ENCODE results near the gene TSPO.
A peak's percentile ranks its signal among the peaks of the same experiment; 100 is the strongest.

The TSPO gene

DNA sequence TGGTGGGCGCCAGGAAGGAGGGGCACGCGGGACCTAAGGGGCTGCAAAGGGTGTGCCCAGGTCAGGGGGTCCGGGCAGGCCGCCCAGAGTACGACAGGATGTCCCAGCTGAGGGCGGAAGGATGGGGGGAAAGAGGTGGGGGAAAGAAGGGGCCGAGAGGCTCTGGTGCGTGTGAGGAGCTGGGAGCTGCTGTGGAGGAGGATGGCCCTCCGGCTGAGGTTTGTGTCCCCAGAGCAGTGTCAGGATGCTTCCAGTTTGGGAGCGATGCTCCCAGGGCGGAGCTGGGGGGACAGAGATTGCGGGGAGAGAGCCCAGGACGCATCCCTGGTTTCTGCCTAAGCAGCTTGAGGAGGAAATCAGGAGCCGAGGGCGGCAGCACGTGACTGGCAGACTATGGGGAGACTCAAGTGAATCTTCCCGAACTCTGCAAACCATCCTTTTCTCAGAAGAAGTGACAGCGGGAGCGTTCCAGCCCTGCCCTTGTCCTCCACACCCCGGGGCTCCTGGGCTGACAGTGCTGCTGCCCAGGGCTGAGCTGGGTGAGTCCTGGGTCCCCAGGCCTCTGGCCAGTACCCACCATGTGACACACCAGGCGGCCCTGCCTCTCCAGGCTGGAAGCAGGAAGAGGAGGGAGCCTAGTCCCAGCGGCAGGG lies 55.3 kb downstream of the TSPO start:
- H3K36me3 ChIP-seq (replicated peaks; ENCODE audit: insufficient read depth, low read length), result no peaks in the 10 kb centered on the region
- H3K27me3 ChIP-seq (replicated peaks; ENCODE audit: insufficient read depth, low read length), result peaks cover 79% of the 10 kb centered on the region
- DNase-seq, result no peak
- no peaks in the 10 kb centered on the region for H3F3A ChIP-seq (ENCODE audit: insufficient read depth, low read length)
- no peak for TF ChIP-seq EZH2 (optimal IDR thresholded peaks at IDR 0.05; ENCODE audit: low read depth, low read length)
- TF ChIP-seq CTCF (IDR thresholded peaks at IDR 0.05; ENCODE audit: low read length), result no peak
- no peak for TF ChIP-seq EZH2phosphoT487 (IDR thresholded peaks at IDR 0.05; ENCODE audit: low read length)
- no peaks in the 10 kb centered on the region for H3K9me3 ChIP-seq (replicated peaks; ENCODE audit: insufficient read depth, low read length)
- no peak overlapping the region for H3K27ac ChIP-seq (ENCODE audit: low read length)
- H3K9me2 ChIP-seq (replicated peaks; ENCODE audit: insufficient read depth, low read length), result no peaks in the 10 kb centered on the region
- H2AFZ ChIP-seq (ENCODE audit: low read length), result 0 out of 2 replicates have a peak overlapping the region, but pooled peaks have one; percentile 23
- H3K79me2 ChIP-seq (ENCODE audit: low read length), result no peaks in the 10 kb centered on the region
- no peak overlapping the region for H3K4me3 ChIP-seq (ENCODE audit: low read length)
- no peak overlapping the region for H3K9ac ChIP-seq (ENCODE audit: low read length)
- H4K20me1 ChIP-seq (ENCODE audit: insufficient read depth, low read length), result no peaks in the 10 kb centered on the region
- H3K4me2 ChIP-seq (ENCODE audit: low read depth, low read length), result no peak overlapping the region
- no peaks in the 10 kb centered on the region for H3K4me1 ChIP-seq (ENCODE audit: low read length)

DNA sequence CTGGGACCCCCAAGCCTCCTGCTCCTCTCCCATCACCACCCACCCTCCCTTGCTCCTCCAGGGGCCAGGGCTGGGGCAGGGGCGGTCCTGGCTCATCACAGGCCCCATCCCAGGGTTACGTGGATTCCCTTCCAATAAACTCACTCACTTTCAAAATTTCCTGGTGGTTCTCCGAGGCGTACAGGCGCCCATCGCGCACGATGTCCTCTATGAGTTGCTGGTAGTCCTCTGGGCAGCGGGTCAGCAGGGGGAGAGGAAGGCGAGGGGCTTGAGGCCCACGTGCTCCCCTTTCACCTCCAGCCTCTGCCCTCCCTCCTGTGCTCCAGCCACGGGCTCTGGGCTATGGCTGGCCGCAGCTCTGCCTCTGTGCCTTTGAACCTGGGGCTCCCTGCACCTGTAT lies 56.0 kb downstream of the TSPO start:
- Histone ChIP-seq H3K9me2 (replicated peaks; ENCODE audit: insufficient read depth, low read length) (no peaks in the 10 kb centered on the region), H3K9me3 (replicated peaks; ENCODE audit: insufficient read depth, low read length) (no peaks in the 10 kb centered on the region), H3K36me3 (replicated peaks; ENCODE audit: insufficient read depth, low read length) (no peaks in the 10 kb centered on the region), H3K4me2 (ENCODE audit: low read depth, low read length) (no peak overlapping the region), H3K79me2 (ENCODE audit: low read length) (no peaks in the 10 kb centered on the region), H3K27ac (ENCODE audit: low read length) (no peak overlapping the region), H2AFZ (ENCODE audit: low read length) (no peak overlapping the region), H3K9ac (ENCODE audit: low read length) (no peak overlapping the region), H3K27me3 (replicated peaks; ENCODE audit: insufficient read depth, low read length) (peaks cover 79% of the 10 kb centered on the region), H3K4me1 (ENCODE audit: low read length) (no peaks in the 10 kb centered on the region), H3K4me3 (ENCODE audit: low read length) (no peak overlapping the region), H4K20me1 (ENCODE audit: insufficient read depth, low read length) (no peaks in the 10 kb centered on the region), H3F3A (ENCODE audit: insufficient read depth, low read length) (no peaks in the 10 kb centered on the region)
- DNase-seq, result no peak
- no peak for TF ChIP-seq CTCF (IDR thresholded peaks at IDR 0.05; ENCODE audit: low read length)
- TF ChIP-seq EZH2phosphoT487 (IDR thresholded peaks at IDR 0.05; ENCODE audit: low read length), result no peak
- no peak for TF ChIP-seq EZH2 (optimal IDR thresholded peaks at IDR 0.05; ENCODE audit: low read depth, low read length)

DNA sequence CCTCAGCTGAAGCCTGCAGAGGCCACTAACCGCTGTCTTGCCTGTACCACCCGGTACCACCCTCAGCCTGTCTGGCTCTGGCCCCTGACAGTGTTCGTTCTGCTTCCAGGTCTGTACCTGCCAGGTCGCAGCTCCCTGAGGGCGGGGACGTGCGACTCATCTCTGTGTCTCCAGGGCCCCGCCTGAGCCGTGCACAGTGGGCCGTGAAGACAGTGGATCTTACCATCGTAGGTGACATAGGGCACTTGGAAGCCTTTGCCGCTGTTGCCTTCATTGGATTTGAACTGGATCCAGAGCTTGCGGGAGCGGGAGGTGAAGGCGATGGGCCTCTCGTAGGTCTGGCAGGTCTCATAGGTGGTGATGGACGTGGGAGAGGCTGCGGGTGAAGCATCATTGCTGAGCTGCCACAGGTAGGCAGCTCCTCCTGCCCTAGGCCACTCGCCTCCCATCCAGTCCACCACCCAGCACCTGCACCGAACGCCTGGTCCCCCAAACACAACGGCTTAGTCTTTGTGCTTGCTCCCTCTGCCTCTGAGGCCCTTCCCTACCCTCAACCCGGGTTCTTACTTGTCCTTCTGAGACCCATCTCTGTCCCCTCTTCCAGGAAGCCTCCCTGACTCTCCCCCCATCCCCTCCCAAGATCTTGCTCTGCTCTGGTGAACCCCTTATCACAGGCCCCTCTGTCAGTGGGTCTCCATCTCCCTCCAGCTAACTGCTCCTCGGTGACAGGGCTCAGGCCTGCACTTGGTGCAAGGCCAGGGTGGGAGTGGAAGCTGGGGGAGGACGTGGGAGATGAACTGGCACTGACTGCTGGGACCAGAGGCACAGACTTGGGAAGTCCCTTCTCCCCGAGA lies 56.7 kb downstream of the TSPO start:
- no peak overlapping the region for H3K27ac ChIP-seq (ENCODE audit: low read length)
- H3K4me3 ChIP-seq (ENCODE audit: low read length), result no peak overlapping the region
- DNase-seq, result no peak
- H3K36me3 ChIP-seq (replicated peaks; ENCODE audit: insufficient read depth, low read length), result no peaks in the 10 kb centered on the region
- no peaks in the 10 kb centered on the region for H4K20me1 ChIP-seq (ENCODE audit: insufficient read depth, low read length)
- no peaks in the 10 kb centered on the region for H3K9me3 ChIP-seq (replicated peaks; ENCODE audit: insufficient read depth, low read length)
- H3K4me2 ChIP-seq (ENCODE audit: low read depth, low read length), result no peak overlapping the region
- no peaks in the 10 kb centered on the region for H3K4me1 ChIP-seq (ENCODE audit: low read length)
- no peak overlapping the region for H3K9ac ChIP-seq (ENCODE audit: low read length)
- TF ChIP-seq CTCF (IDR thresholded peaks at IDR 0.05; ENCODE audit: low read length), result no peak
- TF ChIP-seq EZH2phosphoT487 (IDR thresholded peaks at IDR 0.05; ENCODE audit: low read length), result no peak
- TF ChIP-seq EZH2 (optimal IDR thresholded peaks at IDR 0.05; ENCODE audit: low read depth, low read length), result no peak
- no peaks in the 10 kb centered on the region for H3F3A ChIP-seq (ENCODE audit: insufficient read depth, low read length)
- no peaks in the 10 kb centered on the region for H3K9me2 ChIP-seq (replicated peaks; ENCODE audit: insufficient read depth, low read length)
- no peaks in the 10 kb centered on the region for H3K79me2 ChIP-seq (ENCODE audit: low read length)
- no peak overlapping the region for H2AFZ ChIP-seq (ENCODE audit: low read length)
- peaks cover 79% of the 10 kb centered on the region for H3K27me3 ChIP-seq (replicated peaks; ENCODE audit: insufficient read depth, low read length)
